Neuronal stem cell (in vitro differentiated cells): ENCODE data around the gene PACRG.

ENCODE experiments used
- DNase-seq: peaks from one replicate; pipeline ENCODE4 v3.0.0-alpha.2; 2013; ENCODE audit warnings: low spot score
- H2AFZ ChIP-seq: one replicate; pipeline ENCODE4 v1.6.1; 2013; ENCODE audit warnings: mild to moderate bottlenecking, low read length, inconsistent platforms
- H2AK5ac ChIP-seq: 2 replicates; pipeline ENCODE4 v1.6.1; 2013; ENCODE audit warnings: low read depth, mild to moderate bottlenecking, inconsistent platforms, low read length, moderate library complexity, mixed read lengths
- H2BK120ac ChIP-seq: 2 replicates; pipeline ENCODE4 v1.6.1; 2013; ENCODE audit warnings: low read depth, mild to moderate bottlenecking, inconsistent platforms, low read length, moderate library complexity, mixed read lengths
- H2BK12ac ChIP-seq: one replicate; pipeline ENCODE4 v1.6.1; 2013; ENCODE audit warnings: low read length, inconsistent platforms
- H2BK15ac ChIP-seq: 2 replicates; pipeline ENCODE4 v1.6.1; 2013; ENCODE audit warnings: mild to moderate bottlenecking, low read length, inconsistent platforms, mixed read lengths
- H2BK5ac ChIP-seq: one replicate; pipeline ENCODE4 v1.6.1; 2013; ENCODE audit warnings: inconsistent platforms, mild to moderate bottlenecking, low read length, moderate library complexity
- H3K14ac ChIP-seq: one replicate; pipeline ENCODE4 v1.6.1; 2013; ENCODE audit warnings: low read length, inconsistent platforms
- H3K18ac ChIP-seq: 2 replicates; pipeline ENCODE4 v1.6.1; 2013; ENCODE audit warnings: low read length, inconsistent platforms
- H3K23ac ChIP-seq: 2 replicates; pipeline ENCODE4 v1.6.1; 2013; ENCODE audit warnings: low read depth, mild to moderate bottlenecking, mixed read lengths, low read length, inconsistent platforms; ENCODE audit not compliant: poor library complexity
- H3K27ac ChIP-seq: replicated peaks from 3 replicates; pipeline ENCODE4 v1.5.1; 2013; ENCODE audit warnings: low read length, inconsistent platforms
- H3K27me3 ChIP-seq, 3 experiments: 2 replicates each; pipeline ENCODE4 v1.6.1; 2013; ENCODE audit warnings: low read length in 3 of 3, mild to moderate bottlenecking in 2 of 3, inconsistent platforms in 1 of 3, low read depth in 1 of 3, mixed read lengths in 1 of 3, moderate library complexity in 1 of 3; ENCODE audit not compliant: control insufficient read depth in 3 of 3, insufficient read depth in 3 of 3
- H3K36me3 ChIP-seq, 2 donors: replicated peaks in 1 of 2; 2 replicates each; pipeline ENCODE4 v1.6.1; 2013; ENCODE audit warnings: low read length in 2 of 2; ENCODE audit not compliant: control insufficient read depth in 2 of 2, insufficient read depth in 2 of 2
- H3K4ac ChIP-seq: 2 replicates; pipeline ENCODE4 v1.6.1; 2013; ENCODE audit warnings: inconsistent platforms, mild to moderate bottlenecking, low read length, moderate library complexity
- H3K4me1 ChIP-seq, 2 donors: 1 replicate in 1 of 2; 2 replicates in 1 of 2; pipeline ENCODE4 v1.6.1; 2013; ENCODE audit warnings: low read length in 2 of 2, low read depth in 1 of 2; ENCODE audit not compliant: control insufficient read depth in 2 of 2, insufficient read depth in 1 of 2
- H3K4me2 ChIP-seq: one replicate; pipeline ENCODE4 v1.6.1; 2013; ENCODE audit warnings: mild to moderate bottlenecking, low read length, inconsistent platforms; ENCODE audit not compliant: insufficient read depth, poor library complexity, severe bottlenecking
- H3K4me3 ChIP-seq, 2 donors: 2 replicates each; pipeline ENCODE4 v1.5.1; 2013; ENCODE audit warnings: low read length in 2 of 2, mild to moderate bottlenecking in 2 of 2, inconsistent platforms in 1 of 2, moderate library complexity in 1 of 2
- H3K79me1 ChIP-seq: one replicate; pipeline ENCODE4 v1.6.1; 2013; ENCODE audit warnings: low read depth, mild to moderate bottlenecking, inconsistent platforms, low read length, moderate library complexity
- H3K9ac ChIP-seq: one replicate; pipeline ENCODE4 v1.6.1; 2013; ENCODE audit warnings: mild to moderate bottlenecking, low read depth, low read length, inconsistent platforms; ENCODE audit not compliant: poor library complexity
- H3K9me3 ChIP-seq, 2 donors: replicated peaks in 1 of 2; 2 replicates each; pipeline versions ENCODE3 to v1.6.1; 2013; ENCODE audit warnings: low read length in 2 of 2, mild to moderate bottlenecking in 2 of 2, inconsistent platforms in 1 of 2, low read depth in 1 of 2, mixed read lengths in 1 of 2, moderate library complexity in 1 of 2; ENCODE audit not compliant: control insufficient read depth in 2 of 2, insufficient read depth in 1 of 2
- H4K8ac ChIP-seq: one replicate; pipeline ENCODE4 v1.6.1; 2013; ENCODE audit warnings: low read depth, mild to moderate bottlenecking, inconsistent platforms, low read length, moderate library complexity
- H4K91ac ChIP-seq: one replicate; pipeline ENCODE4 v1.6.1; 2013; ENCODE audit warnings: low read length, low read depth, mild to moderate bottlenecking, inconsistent platforms; ENCODE audit not compliant: poor library complexity
- WGBS, 2 donors: extraction: QIAGEN DNeasy Blood & Tissue Kit; methylation state at CpG; one replicate each; pipeline ENCODE4 v1.1.7; 2013; ENCODE audit warnings: missing lambda C conversion rate in 2 of 2, mixed read lengths in 1 of 2; ENCODE audit not compliant: insufficient read length in 2 of 2, insufficient replicate concordance in 1 of 2; ENCODE audit errors: extremely low coverage in 2 of 2; 5-methylcytosine and 5-hydroxymethylcytosine counted together

Gene PACRG

GRCh38 chr6:162772466-162772865, 44.7 kb downstream of the PACRG start:
- Histone ChIP-seq H2BK120ac (no peak overlapping the region), H2BK15ac (no peak overlapping the region), H3K4me1 (peaks cover 8 to 11% of the 10 kb centered on the region in 2 donors), H3K27ac (no peak overlapping the region), H2BK12ac (no peak overlapping the region), H3K4ac (no peak overlapping the region), H3K36me3 (no peaks in the 10 kb centered on the region), H3K9me3 (no peaks in the 10 kb centered on the region), H3K14ac (no peak overlapping the region), H3K9ac (no peak overlapping the region), H2AFZ (no peak overlapping the region), H3K4me3 (no peak overlapping the region), H3K18ac (no peak overlapping the region), H3K23ac (no peak overlapping the region), H3K27me3 (no peaks in the 10 kb centered on the region), H2BK5ac (no peak overlapping the region), H3K4me2 (no peak overlapping the region), H4K8ac (no peak overlapping the region), H2AK5ac (no peak overlapping the region), H3K79me1 (no peaks in the 10 kb centered on the region), H4K91ac (no peak overlapping the region)
- peak; percentile 63 for DNase-seq

- DNase-seq = no peak
- Histone ChIP-seq H3K27ac (no peak overlapping the region), H3K4me1 (peaks cover 8 to 11% of the 10 kb centered on the region in 2 donors), H2AFZ (no peak overlapping the region), H2BK5ac (no peak overlapping the region), H3K23ac (no peak overlapping the region), H3K4me3 (no peak overlapping the region), H2BK12ac (no peak overlapping the region), H4K91ac (no peak overlapping the region), H3K9me3 (no peaks in the 10 kb centered on the region), H3K4ac (no peak overlapping the region), H2BK120ac (no peak overlapping the region), H3K9ac (no peak overlapping the region), H3K4me2 (no peak overlapping the region), H2AK5ac (no peak overlapping the region), H4K8ac (no peak overlapping the region), H2BK15ac (no peak overlapping the region), H3K36me3 (no peaks in the 10 kb centered on the region), H3K79me1 (no peaks in the 10 kb centered on the region), H3K27me3 (no peaks in the 10 kb centered on the region), H3K18ac (no peak overlapping the region), H3K14ac (no peak overlapping the region)
- no CpG with 5 or more reads among the region's 3 CpGs for WGBS, 2 donors
Measured at GRCh38 chr6:162773996-162774395, 46.2 kb downstream of the PACRG start.

- Histone ChIP-seq H3K27ac (no peak overlapping the region), H3K18ac (peak overlapping the region; percentile 87), H3K27me3 (no peaks in the 10 kb centered on the region), H2BK5ac (no peak overlapping the region), H4K8ac (no peak overlapping the region), H2BK15ac (no peak overlapping the region), H2AK5ac (no peak overlapping the region), H3K36me3 (no peaks in the 10 kb centered on the region), H3K14ac (no peak overlapping the region), H3K4ac (no peak overlapping the region), H2BK12ac (no peak overlapping the region), H3K4me2 (no peak overlapping the region), H3K4me3 (no peak overlapping the region), H2AFZ (no peak overlapping the region), H2BK120ac (no peak overlapping the region), H3K9me3 (peaks cover 0 to 7% of the 10 kb centered on the region in 2 donors), H3K9ac (no peak overlapping the region), H3K23ac (no peak overlapping the region), H4K91ac (peak overlapping the region; percentile 77), H3K4me1 (peaks cover 7% of the 10 kb centered on the region in 2 donors), H3K79me1 (no peaks in the 10 kb centered on the region)
- DNase-seq = no peak
- no CpG with 5 or more reads among the region's 7 CpGs for WGBS, 2 donors
Measured at GRCh38 chr6:162777091-162777490, 49.3 kb downstream of the PACRG start.

- Histone ChIP-seq H3K4me1 (peaks cover 0 to 6% of the 10 kb centered on the region in 2 donors), H2BK5ac (no peak overlapping the region), H4K8ac (no peak overlapping the region), H3K4me3 (no peak overlapping the region), H3K14ac (no peak overlapping the region), H2AFZ (no peak overlapping the region), H3K36me3 (no peaks in the 10 kb centered on the region), H3K27ac (no peak overlapping the region), H3K4ac (no peak overlapping the region), H2BK12ac (no peak overlapping the region), H3K23ac (no peak overlapping the region), H2BK120ac (no peak overlapping the region), H2BK15ac (no peak overlapping the region), H3K4me2 (no peak overlapping the region), H3K9me3 (peaks cover 0 to 8% of the 10 kb centered on the region in 2 donors), H2AK5ac (peak overlapping the region; percentile 20), H3K9ac (no peak overlapping the region), H3K79me1 (no peaks in the 10 kb centered on the region), H3K27me3 (no peaks in the 10 kb centered on the region), H4K91ac (no peak overlapping the region), H3K18ac (peak overlapping the region; percentile 85)
- no peak for DNase-seq
- WGBS, 2 donors = no CpG with 5 or more reads among the region's 8 CpGs
Measured at GRCh38 chr6:162778603-162779002, 50.8 kb downstream of the PACRG start.
